Measurements from ENCODE around the gene CYP4Z1. TPM values are rescaled to one million over a fixed set of nuclear protein-coding genes. Genes with fewer than 3 reads are reported as not detected.
"Not testable (repeated sequence)": the region's sequence is repeated elsewhere in the genome, so short reads cannot be mapped to it uniquely, and the experiment has no call there.

Gene CYP4Z1
- total RNA-seq, 1 experiment from 2014 or later, result not detected

- in situ Hi-C loops (cut with HindIII; ENCODE audit: low pct_unique_long_range_greater_than_20kb, low sequenced_read_pairs), result no loop called here
- DNase-seq (ENCODE audit: low read depth, low spot score), result no peak
These were observed 46.1 kb downstream of the CYP4Z1 start for GRCh38 chr1:47113178-47113577.

GRCh38 chr1:47121039-47121438, 54.0 kb downstream of the CYP4Z1 start:
- DNase-seq (ENCODE audit: low read depth, low spot score); in situ Hi-C loops (cut with HindIII; ENCODE audit: low pct_unique_long_range_greater_than_20kb, low sequenced_read_pairs): not testable (repeated sequence)

- in situ Hi-C loops (cut with HindIII; ENCODE audit: low pct_unique_long_range_greater_than_20kb, low sequenced_read_pairs); DNase-seq (ENCODE audit: low read depth, low spot score): not testable (repeated sequence)
These were observed 57.8 kb downstream of the CYP4Z1 start for GRCh38 chr1:47124834-47125233.

GRCh38 chr1:47126997-47127396, 60.0 kb downstream of the CYP4Z1 start:
- DNase-seq (ENCODE audit: low read depth, low spot score); in situ Hi-C loops (cut with HindIII; ENCODE audit: low pct_unique_long_range_greater_than_20kb, low sequenced_read_pairs): not testable (repeated sequence)

GRCh38 chr1:47128221-47128620, 61.2 kb downstream of the CYP4Z1 start:
- DNase-seq (ENCODE audit: low read depth, low spot score), result no peak
- in situ Hi-C loops (cut with HindIII; ENCODE audit: low pct_unique_long_range_greater_than_20kb, low sequenced_read_pairs), result no loop called here

- in situ Hi-C loops (cut with HindIII; ENCODE audit: low pct_unique_long_range_greater_than_20kb, low sequenced_read_pairs); DNase-seq (ENCODE audit: low read depth, low spot score): not testable (repeated sequence)
These were observed 61.8 kb downstream of the CYP4Z1 start for GRCh38 chr1:47128854-47129253.

GRCh38 chr1:47129489-47130230, 62.6 kb downstream of the CYP4Z1 start:
- DNase-seq (ENCODE audit: low read depth, low spot score); in situ Hi-C loops (cut with HindIII; ENCODE audit: low pct_unique_long_range_greater_than_20kb, low sequenced_read_pairs): not testable (repeated sequence)

GRCh38 chr1:47132665-47133064, 65.6 kb downstream of the CYP4Z1 start:
- DNase-seq (ENCODE audit: low read depth, low spot score); in situ Hi-C loops (cut with HindIII; ENCODE audit: low pct_unique_long_range_greater_than_20kb, low sequenced_read_pairs): not testable (repeated sequence)

- in situ Hi-C loops (cut with HindIII; ENCODE audit: low pct_unique_long_range_greater_than_20kb, low sequenced_read_pairs), result no loop called here
- no peak for DNase-seq (ENCODE audit: low read depth, low spot score)
These were observed 70.2 kb downstream of the CYP4Z1 start, which contains the start of gene CYP4A22 for GRCh38 chr1:47137198-47137597. CYP4A22 (plus strand) TSS chr1:47137441; CDS start chr1:47137486, 45 bp downstream.

- no peak for DNase-seq (ENCODE audit: low read depth, low spot score)
- in situ Hi-C loops (cut with HindIII; ENCODE audit: low pct_unique_long_range_greater_than_20kb, low sequenced_read_pairs), result no loop called here
These were observed 71.0 kb downstream of the CYP4Z1 start for GRCh38 chr1:47137925-47138615.

- in situ Hi-C loops (cut with HindIII; ENCODE audit: low pct_unique_long_range_greater_than_20kb, low sequenced_read_pairs); DNase-seq (ENCODE audit: low read depth, low spot score): not testable (repeated sequence)
These were observed 73.3 kb downstream of the CYP4Z1 start for GRCh38 chr1:47140358-47140757.

GRCh38 chr1:47143654-47144053, 76.6 kb downstream of the CYP4Z1 start:
- DNase-seq (ENCODE audit: low read depth, low spot score), result peak; percentile 22
- in situ Hi-C loops (cut with HindIII; ENCODE audit: low pct_unique_long_range_greater_than_20kb, low sequenced_read_pairs), result not testable (repeated sequence)

GRCh38 chr1:47146495-47146894, 79.5 kb downstream of the CYP4Z1 start:
- DNase-seq (ENCODE audit: low read depth, low spot score); in situ Hi-C loops (cut with HindIII; ENCODE audit: low pct_unique_long_range_greater_than_20kb, low sequenced_read_pairs): not testable (repeated sequence)

- peak; percentile 8 for DNase-seq (ENCODE audit: low read depth, low spot score)
- in situ Hi-C loops (cut with HindIII; ENCODE audit: low pct_unique_long_range_greater_than_20kb, low sequenced_read_pairs), result no loop called here
These were observed 80.2 kb downstream of the CYP4Z1 start for GRCh38 chr1:47147047-47147785.

GRCh38 chr1:47149162-47149561, 82.1 kb downstream of the CYP4Z1 start:
- DNase-seq (ENCODE audit: low read depth, low spot score); in situ Hi-C loops (cut with HindIII; ENCODE audit: low pct_unique_long_range_greater_than_20kb, low sequenced_read_pairs): not testable (repeated sequence)

GRCh38 chr1:47156457-47156856, 89.4 kb downstream of the CYP4Z1 start:
- DNase-seq (ENCODE audit: low read depth, low spot score); in situ Hi-C loops (cut with HindIII; ENCODE audit: low pct_unique_long_range_greater_than_20kb, low sequenced_read_pairs): not testable (repeated sequence)

- in situ Hi-C loops (cut with HindIII; ENCODE audit: low pct_unique_long_range_greater_than_20kb, low sequenced_read_pairs); DNase-seq (ENCODE audit: low read depth, low spot score): not testable (repeated sequence)
These were observed 90.9 kb downstream of the CYP4Z1 start for GRCh38 chr1:47157957-47158356.

- no peak for DNase-seq (ENCODE audit: low read depth, low spot score)
- in situ Hi-C loops (cut with HindIII; ENCODE audit: low pct_unique_long_range_greater_than_20kb, low sequenced_read_pairs), result no loop called here
These were observed 93.7 kb downstream of the CYP4Z1 start for GRCh38 chr1:47160716-47161115.
